Fibroblast of villous mesenchyme (primary cell): ENCODE results near the gene HEBP2. TPM values are rescaled to one million over a fixed set of nuclear protein-coding genes. Genes with fewer than 3 reads are reported as not detected.

Experiments
- DNase-seq: peaks from one replicate; pipeline ENCODE4 v3.0.0-alpha.2; 2010; ENCODE audit warnings: low read depth
- H3K4me3 ChIP-seq: 2 replicates; pipeline ENCODE4 v1.5.1; 2011; ENCODE audit warnings: low read depth, mild to moderate bottlenecking, low read length
- total RNA-seq: library from RNA; depleted of rRNA; stranded (reverse); fragments of >200 nt; gene quantifications from 2 replicates; pipeline ENCODE4 v1.2.3, GENCODE V29; 2012
- TF ChIP-seq, protein P1 (sequence below): IDR thresholded peaks from 2 replicates; pipeline ENCODE4 v1.5.1; 2012; ENCODE audit warnings: low read depth, mild to moderate bottlenecking, low read length; ENCODE audit not compliant: insufficient read depth

The HEBP2 gene
- total RNA-seq, 1 donor, result 13.8 TPM

DNA sequence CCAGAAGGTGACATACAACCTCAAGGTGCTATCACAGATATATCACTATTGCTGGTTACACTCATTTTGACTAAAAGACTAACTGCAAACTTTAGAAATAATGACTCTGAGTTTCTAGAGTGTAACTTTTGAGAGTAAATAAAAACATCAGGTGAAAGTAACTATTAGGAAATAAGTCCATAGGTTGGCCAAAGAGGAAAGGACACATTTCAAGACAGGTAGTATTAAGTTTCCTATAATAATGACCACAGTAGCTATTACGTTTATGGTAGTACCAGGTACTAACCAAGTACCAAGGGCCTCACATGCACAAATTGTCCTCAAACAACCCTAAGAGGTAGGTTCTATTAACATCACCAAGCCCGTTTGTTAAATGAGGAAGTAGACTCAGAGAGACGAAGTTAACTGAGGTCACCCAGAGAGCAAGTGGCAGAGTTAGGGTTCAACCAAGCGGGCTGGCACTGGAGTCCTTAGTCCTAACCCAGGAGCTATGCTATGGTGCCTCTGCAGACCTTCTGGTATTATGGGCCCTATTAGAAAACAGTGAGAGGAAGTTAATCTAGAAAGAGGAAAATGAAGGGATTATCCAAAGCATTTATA is 36.8 kb downstream of the HEBP2 start:
- TF ChIP-seq, protein P1, sequence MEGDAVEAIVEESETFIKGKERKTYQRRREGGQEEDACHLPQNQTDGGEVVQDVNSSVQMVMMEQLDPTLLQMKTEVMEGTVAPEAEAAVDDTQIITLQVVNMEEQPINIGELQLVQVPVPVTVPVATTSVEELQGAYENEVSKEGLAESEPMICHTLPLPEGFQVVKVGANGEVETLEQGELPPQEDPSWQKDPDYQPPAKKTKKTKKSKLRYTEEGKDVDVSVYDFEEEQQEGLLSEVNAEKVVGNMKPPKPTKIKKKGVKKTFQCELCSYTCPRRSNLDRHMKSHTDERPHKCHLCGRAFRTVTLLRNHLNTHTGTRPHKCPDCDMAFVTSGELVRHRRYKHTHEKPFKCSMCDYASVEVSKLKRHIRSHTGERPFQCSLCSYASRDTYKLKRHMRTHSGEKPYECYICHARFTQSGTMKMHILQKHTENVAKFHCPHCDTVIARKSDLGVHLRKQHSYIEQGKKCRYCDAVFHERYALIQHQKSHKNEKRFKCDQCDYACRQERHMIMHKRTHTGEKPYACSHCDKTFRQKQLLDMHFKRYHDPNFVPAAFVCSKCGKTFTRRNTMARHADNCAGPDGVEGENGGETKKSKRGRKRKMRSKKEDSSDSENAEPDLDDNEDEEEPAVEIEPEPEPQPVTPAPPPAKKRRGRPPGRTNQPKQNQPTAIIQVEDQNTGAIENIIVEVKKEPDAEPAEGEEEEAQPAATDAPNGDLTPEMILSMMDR, result no peak
- no peak overlapping the region for H3K4me3 ChIP-seq
- no peak for DNase-seq

DNA sequence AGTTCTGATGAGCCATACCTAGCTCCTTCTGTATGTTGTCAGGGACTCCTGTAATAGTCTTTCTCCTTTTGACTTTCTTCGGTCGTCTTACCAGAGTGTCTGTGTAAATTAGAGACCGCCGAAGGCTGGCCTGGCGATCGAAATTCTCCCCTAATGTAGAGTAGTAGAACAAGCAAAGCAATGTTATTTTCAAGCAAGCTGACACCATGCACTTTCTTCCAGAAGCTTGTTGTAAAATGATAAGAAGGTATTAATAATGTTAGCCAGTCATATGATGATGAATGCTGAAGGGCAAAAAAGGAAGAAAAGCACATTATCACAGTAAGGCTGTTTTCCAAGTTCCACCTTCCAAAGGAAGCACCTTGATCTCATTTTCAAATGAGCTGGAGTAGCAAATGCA is 37.9 kb downstream of the HEBP2 start:
- DNase-seq, result no peak
- no peak overlapping the region for H3K4me3 ChIP-seq
- TF ChIP-seq, protein P1, result no peak

DNA sequence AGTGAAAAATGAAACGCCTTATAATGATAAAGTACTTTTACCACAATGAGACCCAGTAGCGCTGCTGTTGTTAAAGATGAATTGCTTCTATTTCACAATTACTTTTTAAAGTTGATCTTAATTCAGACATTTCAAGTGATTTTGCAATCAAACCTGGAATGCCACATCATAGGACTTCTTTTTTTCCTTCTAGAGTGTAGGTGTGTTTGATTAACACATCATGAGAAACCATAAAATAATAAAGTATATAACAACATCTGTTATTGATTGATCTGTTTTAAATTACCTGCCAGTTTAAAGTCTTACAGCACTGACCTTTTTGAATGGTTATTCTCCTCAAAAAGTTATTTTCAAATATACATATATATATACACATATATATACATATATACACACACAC is 38.6 kb downstream of the HEBP2 start:
- TF ChIP-seq, protein P1, result no peak
- no peak for DNase-seq
- H3K4me3 ChIP-seq, result no peak overlapping the region

DNA sequence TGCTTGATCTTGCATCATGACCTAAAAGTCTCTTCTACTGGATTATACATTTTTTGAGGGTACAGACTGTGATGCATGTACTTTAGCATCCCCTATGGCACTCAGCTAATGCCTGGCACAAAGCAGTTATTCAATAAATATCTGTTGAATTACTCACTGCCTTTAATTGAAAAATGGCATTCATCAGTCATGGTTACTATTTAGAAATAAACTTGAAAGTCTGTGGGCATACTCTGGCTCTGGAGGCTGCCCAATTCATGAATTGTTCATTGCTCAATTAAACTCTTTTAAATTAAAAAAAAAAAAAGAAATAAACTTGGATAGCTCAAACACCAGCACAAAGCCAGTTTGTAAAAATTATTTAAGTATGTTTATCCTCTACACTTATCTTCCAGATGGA is 40.0 kb downstream of the HEBP2 start:
- H3K4me3 ChIP-seq, result no peak overlapping the region
- TF ChIP-seq, protein P1, result no peak
- no peak for DNase-seq

DNA sequence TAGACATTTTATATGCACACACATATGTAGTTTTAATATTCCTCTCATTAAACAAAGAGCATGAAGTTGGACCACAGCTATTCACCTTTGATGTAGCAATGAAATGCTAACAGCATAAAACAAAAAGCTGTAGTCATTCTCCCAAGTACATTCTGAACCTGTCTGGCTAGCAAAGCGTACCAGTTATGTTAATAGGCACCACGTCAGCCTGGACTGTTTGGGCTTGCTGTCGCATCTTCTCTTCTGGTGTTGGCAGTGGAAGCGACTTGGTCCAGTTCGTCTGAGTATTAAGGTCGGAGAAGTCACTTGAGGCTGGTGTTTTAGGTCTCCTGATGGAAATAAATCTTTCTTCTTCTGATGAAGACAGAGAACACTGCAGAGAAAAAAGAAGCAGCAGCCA is 42.8 kb downstream of the HEBP2 start:
- TF ChIP-seq, protein P1, result no peak
- DNase-seq, result no peak
- H3K4me3 ChIP-seq, result no peak overlapping the region

DNA sequence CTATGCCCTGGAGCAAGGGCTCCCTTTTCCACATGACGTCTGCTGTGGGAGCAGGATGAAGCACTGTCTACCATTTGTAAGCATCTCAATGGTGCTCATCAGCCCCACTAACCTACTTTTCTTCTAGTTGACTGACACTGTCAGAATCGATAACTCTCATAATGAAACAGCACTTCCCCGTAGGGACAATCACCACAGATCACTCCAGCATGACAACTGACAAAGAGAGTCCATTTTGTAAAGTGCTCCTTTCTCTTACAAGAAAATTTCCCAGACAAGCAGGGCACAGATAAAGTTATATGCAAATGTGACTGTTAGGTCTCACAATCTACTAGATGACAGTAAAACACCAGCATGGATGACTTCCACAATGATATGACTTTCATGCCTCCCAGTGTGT is 46.4 kb downstream of the HEBP2 start:
- TF ChIP-seq, protein P1, result no peak
- DNase-seq, result no peak
- H3K4me3 ChIP-seq, result no peak overlapping the region

DNA sequence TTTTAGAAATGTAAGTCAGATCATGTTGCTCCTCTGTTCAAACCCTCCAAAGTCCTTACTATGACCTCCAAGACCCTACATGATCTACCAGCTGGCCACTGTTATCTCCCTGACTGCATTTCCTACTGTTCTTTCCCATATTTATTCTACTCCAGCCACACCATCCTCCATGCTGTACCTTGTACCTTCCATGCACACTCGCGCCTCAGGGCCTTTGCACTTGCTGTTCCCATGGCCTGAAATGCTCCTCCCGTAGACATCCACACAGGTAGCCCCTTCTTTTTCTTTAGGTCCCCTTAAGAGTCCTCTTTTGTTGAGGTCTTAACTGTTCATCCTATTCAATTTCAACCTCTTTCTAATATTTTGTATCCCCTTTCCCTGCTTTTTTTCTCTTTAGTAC is 47.0 kb downstream of the HEBP2 start:
- no peak overlapping the region for H3K4me3 ChIP-seq
- DNase-seq, result no peak
- TF ChIP-seq, protein P1, result no peak
